Brain microvascular endothelial cell (primary cell): ENCODE results near the gene PRAC1.

Experiments
- DNase-seq: peaks from one replicate; pipeline ENCODE4 v3.0.0-alpha.2; 2020
- H3K27ac ChIP-seq: fragments of 250-450 bp; sonication (Bioruptor Pico); 2 replicates; pipeline ENCODE4 v1.5.1; 2020; ENCODE audit warnings: mild to moderate bottlenecking, moderate library complexity
- H3K27me3 ChIP-seq: fragments of 250-450 bp; sonication (Bioruptor Pico); replicated peaks from 2 replicates; pipeline ENCODE4 v1.5.1; 2020; ENCODE audit warnings: mild to moderate bottlenecking
- H3K36me3 ChIP-seq: fragments of 250-450 bp; sonication (Bioruptor Pico); replicated peaks from 2 replicates; pipeline ENCODE4 v1.5.1; 2020; ENCODE audit warnings: mild to moderate bottlenecking
- H3K4me3 ChIP-seq: 2 replicates; pipeline ENCODE4 v1.5.1; 2011; ENCODE audit warnings: low read depth, mild to moderate bottlenecking, control low read depth, low read length, moderate library complexity
- in situ Hi-C: cut with HindIII; loops from 2 replicates; pipeline ENCODE4 v1.10.0; 2017; ENCODE audit warnings: low sequenced_read_pairs, low pct_ligation_motif_present
- TF ChIP-seq, protein P1 (sequence below): IDR thresholded peaks from 2 replicates; pipeline ENCODE4 v1.5.1; 2011; ENCODE audit warnings: low read depth, mild to moderate bottlenecking, moderate library complexity, low read length, control low read depth, inconsistent platforms; ENCODE audit errors: missing control alignments

Gene PRAC1

DNA sequence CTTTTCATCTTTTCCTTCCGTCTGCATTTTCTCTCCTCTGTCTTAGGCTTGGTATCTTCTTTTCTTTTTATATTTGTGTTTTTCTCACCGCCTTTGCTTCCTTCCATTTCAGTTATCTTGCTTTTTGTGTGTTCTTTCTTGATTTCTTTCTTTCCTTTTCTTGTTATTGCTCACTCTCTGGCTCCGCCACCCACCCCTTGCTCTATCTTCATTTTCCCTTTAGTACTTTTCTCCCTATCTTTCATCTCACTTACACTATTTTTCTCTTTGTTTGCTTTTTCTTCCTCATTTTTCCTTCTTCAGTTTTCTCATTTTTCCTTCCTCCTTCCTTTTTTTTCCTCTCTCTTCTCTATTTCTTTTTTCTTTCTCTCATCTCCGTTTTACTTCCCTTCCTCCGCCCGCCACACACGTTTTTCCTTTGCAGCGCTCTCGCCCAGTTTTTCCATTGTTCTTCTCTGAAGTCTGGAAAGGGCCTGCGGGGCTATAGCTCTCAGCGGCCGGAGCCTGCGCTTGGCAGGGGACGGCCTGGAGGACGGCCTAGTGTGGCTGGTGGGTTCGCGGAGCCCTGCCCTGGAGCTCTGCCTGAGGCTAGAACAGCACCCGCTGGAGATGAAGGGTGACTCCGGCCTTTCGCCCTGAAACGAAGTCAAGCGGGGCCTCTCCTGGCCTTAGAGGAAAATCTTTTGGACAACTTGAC lies 11.5 kb upstream of the PRAC1 start:
- Histone ChIP-seq H3K4me3 (no peak overlapping the region), H3K27me3 (peaks cover 93% of the 10 kb centered on the region), H3K36me3 (no peaks in the 10 kb centered on the region), H3K27ac (no peak overlapping the region)
- DNase-seq: no peak
- TF ChIP-seq, protein P1, sequence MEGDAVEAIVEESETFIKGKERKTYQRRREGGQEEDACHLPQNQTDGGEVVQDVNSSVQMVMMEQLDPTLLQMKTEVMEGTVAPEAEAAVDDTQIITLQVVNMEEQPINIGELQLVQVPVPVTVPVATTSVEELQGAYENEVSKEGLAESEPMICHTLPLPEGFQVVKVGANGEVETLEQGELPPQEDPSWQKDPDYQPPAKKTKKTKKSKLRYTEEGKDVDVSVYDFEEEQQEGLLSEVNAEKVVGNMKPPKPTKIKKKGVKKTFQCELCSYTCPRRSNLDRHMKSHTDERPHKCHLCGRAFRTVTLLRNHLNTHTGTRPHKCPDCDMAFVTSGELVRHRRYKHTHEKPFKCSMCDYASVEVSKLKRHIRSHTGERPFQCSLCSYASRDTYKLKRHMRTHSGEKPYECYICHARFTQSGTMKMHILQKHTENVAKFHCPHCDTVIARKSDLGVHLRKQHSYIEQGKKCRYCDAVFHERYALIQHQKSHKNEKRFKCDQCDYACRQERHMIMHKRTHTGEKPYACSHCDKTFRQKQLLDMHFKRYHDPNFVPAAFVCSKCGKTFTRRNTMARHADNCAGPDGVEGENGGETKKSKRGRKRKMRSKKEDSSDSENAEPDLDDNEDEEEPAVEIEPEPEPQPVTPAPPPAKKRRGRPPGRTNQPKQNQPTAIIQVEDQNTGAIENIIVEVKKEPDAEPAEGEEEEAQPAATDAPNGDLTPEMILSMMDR: no peak
- in situ Hi-C loops: no loop called here

DNA sequence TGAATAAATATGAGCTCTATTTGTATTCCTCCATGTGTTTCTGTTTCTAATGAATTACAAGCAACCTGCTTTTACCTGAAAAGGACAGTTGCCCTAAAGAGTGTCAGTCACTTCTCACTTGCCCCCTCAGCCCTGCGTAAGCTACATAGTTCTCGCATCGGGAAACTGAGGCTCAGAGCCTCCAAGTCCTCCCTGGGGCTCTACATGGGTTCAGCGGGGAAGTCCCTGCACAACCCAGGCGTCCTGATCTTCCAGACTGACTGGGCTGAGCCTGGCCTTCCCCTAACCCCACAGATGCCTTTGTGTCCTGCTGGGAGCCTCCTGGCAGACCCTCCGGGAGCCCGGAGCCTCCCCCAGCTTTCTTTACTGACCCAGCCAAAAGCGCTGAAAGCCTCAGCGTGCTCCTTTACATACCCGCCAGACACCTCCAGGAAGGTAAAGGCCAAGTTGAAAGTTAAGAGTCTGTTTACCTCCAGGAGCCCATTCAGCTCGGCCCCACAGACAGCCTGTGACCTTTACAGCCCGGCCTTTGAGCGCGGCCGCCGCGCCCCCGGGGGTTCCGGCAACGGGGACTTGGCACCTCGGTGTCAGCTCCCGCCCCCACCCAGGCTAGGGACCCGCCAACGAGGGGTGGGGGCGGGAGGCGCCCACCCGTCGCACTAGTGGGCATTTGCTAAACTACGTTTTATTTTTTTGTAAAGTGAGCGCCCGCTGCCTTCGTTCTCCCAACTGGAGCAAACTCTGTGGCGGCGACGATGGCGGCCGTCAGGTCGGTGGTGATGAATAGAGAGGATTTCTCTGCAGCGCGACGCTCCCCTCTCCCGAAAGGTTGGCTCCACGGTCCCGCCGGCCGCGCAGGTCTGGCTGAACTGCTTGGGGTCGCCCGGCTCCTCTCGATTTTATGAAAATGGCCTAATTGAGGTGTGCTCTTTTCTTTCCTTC lies 10.6 kb upstream of the PRAC1 start:
- TF ChIP-seq, protein P1: no peak
- DNase-seq: no peak
- in situ Hi-C loops: no loop called here
- no peaks in the 10 kb centered on the region for H3K36me3 ChIP-seq
- no peak overlapping the region for H3K4me3 ChIP-seq
- H3K27me3 ChIP-seq: peaks cover 93% of the 10 kb centered on the region
- H3K27ac ChIP-seq: no peak overlapping the region

DNA sequence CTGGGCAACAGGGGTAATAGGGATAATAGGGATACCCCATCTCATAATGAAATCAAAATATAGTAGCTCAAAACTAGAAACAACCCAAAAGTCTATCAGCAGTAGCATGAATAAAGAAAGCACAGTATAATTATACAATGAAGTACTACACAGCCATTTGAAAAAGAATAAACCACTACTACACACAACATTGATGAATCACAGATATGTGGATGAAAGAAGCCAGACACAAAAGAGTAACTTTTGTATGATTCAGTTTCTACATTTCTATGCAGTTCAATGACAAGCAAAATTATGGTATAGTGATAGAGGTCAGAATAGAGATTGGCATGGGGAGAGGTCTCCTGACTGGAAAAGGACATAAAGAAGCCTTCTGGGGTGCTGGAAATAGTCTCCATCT lies 9.0 kb upstream of the PRAC1 start:
- no peak for DNase-seq
- in situ Hi-C loops: no loop called here
- peaks cover 97% of the 10 kb centered on the region for H3K27me3 ChIP-seq
- no peak overlapping the region for H3K4me3 ChIP-seq
- TF ChIP-seq, protein P1: no peak
- no peak overlapping the region for H3K27ac ChIP-seq
- H3K36me3 ChIP-seq: no peaks in the 10 kb centered on the region

DNA sequence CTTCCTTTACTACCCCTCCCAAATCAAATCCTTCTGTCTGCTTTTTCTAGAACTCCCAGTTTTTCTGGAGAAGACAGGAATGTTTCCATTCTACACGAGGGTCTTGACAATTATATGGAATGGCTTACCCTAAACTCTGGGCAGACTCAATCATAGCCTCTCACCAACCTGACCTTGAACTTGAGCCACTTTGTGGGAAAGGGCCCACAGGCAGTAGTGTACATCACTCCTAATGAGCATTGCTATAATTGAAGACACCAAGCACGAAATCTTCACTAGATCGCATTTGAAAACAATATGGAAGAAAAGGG lies 7.9 kb upstream of the PRAC1 start:
- DNase-seq: no peak
- Histone ChIP-seq H3K27ac (no peak overlapping the region), H3K27me3 (peaks cover 97% of the 10 kb centered on the region), H3K4me3 (no peak overlapping the region), H3K36me3 (no peaks in the 10 kb centered on the region)
- TF ChIP-seq, protein P1: no peak
- in situ Hi-C loops: no loop called here

DNA sequence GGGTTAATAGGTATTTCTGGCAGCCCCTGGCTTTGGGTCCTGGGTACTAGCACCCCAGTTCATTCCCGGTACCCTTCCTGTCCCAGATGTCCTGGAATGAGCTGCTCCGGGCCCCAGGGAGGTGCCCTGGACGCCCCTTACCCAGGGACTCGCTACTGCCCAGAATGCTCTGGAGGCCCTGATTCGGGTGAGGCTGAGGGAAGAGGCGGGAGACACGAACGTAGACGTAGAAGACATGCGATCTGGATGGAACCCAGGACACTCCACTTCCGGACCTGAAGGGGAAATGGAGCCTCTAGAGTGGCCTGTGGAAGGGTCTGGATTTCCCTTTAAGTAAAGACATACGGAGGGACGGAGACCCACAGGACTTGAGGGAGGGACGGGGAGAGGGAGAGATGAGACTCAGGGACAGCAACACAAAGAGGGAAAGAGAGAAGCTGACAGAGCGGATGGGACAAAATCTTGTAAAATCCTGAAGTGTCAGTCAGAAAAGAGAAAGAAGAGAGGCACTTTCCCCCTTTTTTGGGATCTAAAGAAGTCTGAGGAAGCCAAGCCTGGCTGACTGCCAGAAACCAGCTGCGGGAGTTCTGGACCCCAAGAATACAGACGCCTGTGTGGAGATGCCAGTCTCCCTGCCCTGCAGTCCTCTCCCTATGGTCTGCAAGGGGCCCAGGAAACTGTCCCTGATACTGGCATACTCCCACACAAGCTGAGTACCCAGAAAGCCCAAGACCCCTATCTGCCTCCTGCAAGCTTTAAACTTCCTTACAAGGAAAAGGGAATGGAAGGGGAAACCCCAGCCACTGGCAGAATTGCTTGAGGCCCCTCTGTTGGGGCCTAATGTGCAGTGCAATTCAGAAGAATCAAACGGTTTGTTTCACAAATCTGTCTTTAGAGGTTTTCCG lies 7.3 kb upstream of the PRAC1 start:
- Histone ChIP-seq H3K27me3 (peaks cover 97% of the 10 kb centered on the region), H3K27ac (no peak overlapping the region), H3K36me3 (no peaks in the 10 kb centered on the region), H3K4me3 (no peak overlapping the region)
- TF ChIP-seq, protein P1: no peak
- in situ Hi-C loops: no loop called here
- no peak for DNase-seq
